Stimulated activated CD4-positive, alpha-beta T cell treated with anti-CD3 and anti-CD28 coated beads, Interleukin-4, amount 100 ng/mL, for 1 hour (primary cell): ENCODE results near the gene OR10G8.
"Not testable (repeated sequence)": the region's sequence is repeated elsewhere in the genome, so short reads cannot be mapped to it uniquely, and the experiment has no call there.

ENCODE experiments used
- DNase-seq: peaks from one replicate; pipeline ENCODE4 v3.0.0-alpha.2; 2020

The OR10G8 gene

GRCh38 chr11:124026498-124026897, at the start of gene OR10G8:
Gene OR10G8, plus strand, starts transcription at chr11:124026798. Its CDS starts 2,825 bp downstream, at chr11:124029623.
- DNase-seq = no peak

GRCh38 chr11:123977731-123978347, 48.8 kb upstream of the OR10G8 start, which contains the start of gene OR10S1:
Gene OR10S1, minus strand, starts transcription at chr11:123977781. Its CDS starts 117 bp downstream, at chr11:123977664.
- DNase-seq = no peak

GRCh38 chr11:123979311-123979710, 47.3 kb upstream of the OR10G8 start:
- no peak for DNase-seq

- DNase-seq = no peak
These were observed 31.5 kb upstream of the OR10G8 start, which contains the start of gene OR10G6 for GRCh38 chr11:123995119-123995518. Gene OR10G6, minus strand, starts transcription at chr11:123995161. Its CDS starts 0 bp downstream, at chr11:123995161.

- no peak for DNase-seq
These were observed 13.9 kb upstream of the OR10G8 start, which contains the start of gene OR10G4 for GRCh38 chr11:124012697-124013096. Gene OR10G4, plus strand, starts transcription at chr11:124012997. Its CDS starts 2,578 bp downstream, at chr11:124015575.

- not testable (repeated sequence) for DNase-seq
These were observed 10.8 kb upstream of the OR10G8 start for GRCh38 chr11:124015837-124016236.

GRCh38 chr11:124036666-124037065, 10.1 kb downstream of the OR10G8 start:
- no peak for DNase-seq

- DNase-seq = no peak
These were observed 13.0 kb downstream of the OR10G8 start for GRCh38 chr11:124039557-124039956.

- DNase-seq = no peak
These were observed 14.7 kb downstream of the OR10G8 start, which contains the start of gene OR10G7 for GRCh38 chr11:124041254-124041653. Gene OR10G7, minus strand, starts transcription at chr11:124041325. Its CDS starts 2,324 bp downstream, at chr11:124039001.

- DNase-seq = no peak
These were observed 16.8 kb downstream of the OR10G8 start for GRCh38 chr11:124043420-124043819.

GRCh38 chr11:124050748-124051147, 24.1 kb downstream of the OR10G8 start:
- no peak for DNase-seq

GRCh38 chr11:124052966-124053365, 26.4 kb downstream of the OR10G8 start:
- DNase-seq = no peak

GRCh38 chr11:124068601-124069110, 42.1 kb downstream of the OR10G8 start:
- DNase-seq = no peak

GRCh38 chr11:124069429-124070401, 43.1 kb downstream of the OR10G8 start:
- DNase-seq = peak; percentile 18

- DNase-seq = peak; percentile 66
These were observed 44.5 kb downstream of the OR10G8 start for GRCh38 chr11:124070915-124071622.

GRCh38 chr11:124071623-124071948, 45.0 kb downstream of the OR10G8 start:
- DNase-seq = no peak

GRCh38 chr11:124072147-124072546, 45.5 kb downstream of the OR10G8 start:
- no peak for DNase-seq

- DNase-seq = no peak
These were observed 48.0 kb downstream of the OR10G8 start for GRCh38 chr11:124074554-124074953.

GRCh38 chr11:124075492-124075840, 48.9 kb downstream of the OR10G8 start:
- DNase-seq = no peak

GRCh38 chr11:124075841-124076651, 49.4 kb downstream of the OR10G8 start:
- no peak for DNase-seq

- DNase-seq = no peak
These were observed 50.7 kb downstream of the OR10G8 start for GRCh38 chr11:124077266-124077665.

- no peak for DNase-seq
These were observed 52.0 kb downstream of the OR10G8 start for GRCh38 chr11:124078591-124078990.
